GM12891 (cell line): ENCODE data around the gene RNF150.

Experiments
- POLR2A ChIP-seq: IDR thresholded peaks from 2 replicates; pipeline ENCODE4 v1.6.1; 2011; ENCODE audit warnings: low read depth, low read length, control low read depth
- TAF1 ChIP-seq: IDR thresholded peaks from 2 replicates; pipeline ENCODE4 v1.6.1; 2011; ENCODE audit warnings: low read depth, low read length, control low read depth

DNA sequence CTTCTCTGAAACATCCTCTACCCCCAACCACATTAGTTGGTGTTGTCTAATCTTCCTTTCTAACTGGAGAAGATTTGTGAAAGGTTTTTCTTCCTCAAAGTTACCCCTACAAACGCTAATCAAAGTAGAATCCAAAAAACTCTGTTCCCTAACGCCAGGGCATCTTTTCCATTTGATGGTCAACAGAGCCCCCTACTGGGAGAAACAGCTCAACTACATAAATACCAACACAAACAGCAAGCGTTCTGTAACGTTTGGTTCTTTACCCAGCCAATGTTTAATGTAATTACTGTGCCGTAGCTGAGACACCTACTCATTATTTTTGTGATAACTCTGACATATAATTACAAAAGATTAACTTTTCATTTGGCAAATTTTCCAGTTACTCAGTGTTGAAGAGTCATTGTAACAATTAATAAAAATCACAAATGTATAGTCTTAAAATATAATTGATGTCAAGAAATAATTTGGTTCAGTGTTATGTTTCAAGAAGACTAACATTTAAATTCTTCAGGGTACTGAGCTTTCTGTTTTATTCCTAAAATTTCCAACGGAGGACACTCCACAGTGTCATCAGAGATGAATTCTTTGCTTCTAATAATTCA lies 282.1 kb downstream of the RNF150 start:
- TF ChIP-seq TAF1, result no peak
- no peak for TF ChIP-seq POLR2A
